Measurements from ENCODE around the gene AKNA.

DNA sequence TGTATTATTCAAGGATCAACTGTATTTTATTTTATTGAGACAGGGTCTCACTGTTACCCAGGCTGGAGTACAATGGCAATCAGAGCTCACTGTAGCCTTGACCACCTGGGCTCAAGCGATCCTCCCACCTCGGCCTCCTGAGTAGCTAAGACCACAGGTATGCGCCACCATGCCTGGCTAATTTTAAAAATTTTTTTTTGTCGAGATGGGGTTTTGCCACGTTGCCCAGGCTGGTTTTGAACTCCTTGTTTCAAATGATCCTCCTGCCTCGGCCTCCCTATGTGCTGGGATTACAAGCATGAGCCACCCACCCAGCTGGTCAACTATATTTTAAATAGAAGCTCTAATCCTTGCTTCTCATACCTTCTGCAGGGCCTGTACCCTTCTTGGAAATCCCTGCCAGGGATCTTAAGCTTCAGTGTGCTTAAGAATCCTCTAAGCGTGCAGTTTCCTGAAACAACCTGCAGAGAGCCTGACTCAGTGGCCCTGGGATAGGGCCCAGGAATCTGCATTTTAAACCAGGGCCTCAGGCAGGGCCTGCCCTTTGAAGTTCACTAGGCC lies 2.9 kb downstream of the AKNA start:
- no peak for TF ChIP-seq CTCF (IDR thresholded peaks at IDR 0.05; ENCODE audit: low read length)
- TF ChIP-seq EZH2 (IDR thresholded peaks at IDR 0.05; ENCODE audit: borderline replicate concordance, low read length), result no peak

All from OCI-LY1 (cell line).